Uterus (tissue), 2 donors: ENCODE results near the gene MYO6.

Experiments
- CTCF ChIP-seq, 4 experiments: fragments of 200-600 bp in 2 of 4; fragments of 450-650 bp in 2 of 4; sonication (generic) in 2 of 4; IDR thresholded peaks; one replicate each; pipeline ENCODE4 v1.5.1; 2016 to 2019; ENCODE audit warnings: antibody characterized with exemption in 4 of 4, mild to moderate bottlenecking in 2 of 4, moderate library complexity in 1 of 4
- POLR2A ChIP-seq, 2 donors: fragments of 450-650 bp; IDR thresholded peaks; one replicate each; pipeline ENCODE4 v1.6.1; 2016; ENCODE audit warnings: antibody characterized with exemption in 2 of 2, mild to moderate bottlenecking in 1 of 2, moderate library complexity in 1 of 2

DNA sequence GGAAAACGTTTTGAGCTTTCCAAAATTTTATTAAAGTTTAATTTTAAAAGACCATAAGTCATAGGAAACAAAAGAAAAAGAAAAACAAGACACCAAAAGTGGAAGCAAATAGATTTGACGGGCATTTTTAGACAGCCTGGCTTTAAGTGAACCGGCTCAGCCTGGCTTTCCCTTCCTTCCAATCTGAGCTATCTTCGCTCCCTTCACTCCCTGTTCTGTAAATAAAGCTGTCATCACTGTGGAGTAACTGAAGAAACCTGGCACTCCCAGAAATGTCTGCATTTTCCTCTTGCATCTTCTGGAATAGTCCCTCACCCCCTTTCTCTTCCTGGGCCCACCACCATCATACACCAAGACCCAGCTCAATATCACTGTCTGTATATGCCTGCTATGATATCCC, 191.5 kb downstream of the MYO6 start:
- TF ChIP-seq CTCF (IDR thresholded peaks at IDR 0.05) (no peak), POLR2A (IDR thresholded peaks at IDR 0.05) (no peak)
